Measurements from ENCODE around the gene PDHB. TPM values are rescaled to one million over a fixed set of nuclear protein-coding genes. Genes with fewer than 3 reads are reported as not detected.

Gene PDHB
- polyA plus RNA-seq, 3 donors, result 30.5 to 125 (median 112) TPM

- Histone ChIP-seq H3K27ac (ENCODE audit: low read depth in 1 of 2, low read length in 2 of 2) (no peak overlapping the region), H3K27me3 (ENCODE audit: control insufficient read depth in 2 of 2, insufficient read depth in 2 of 2, low read length in 2 of 2) (no peaks in the 10 kb centered on the region), H2AFZ (ENCODE audit: insufficient read depth, low read depth, low read length, poor library complexity, severe bottlenecking) (peak overlapping the region; percentile 36), H3K79me2 (ENCODE audit: insufficient read depth, low read length) (no peaks in the 10 kb centered on the region), H3K9ac (ENCODE audit: insufficient read depth, low read length, poor library complexity, severe bottlenecking) (no peak overlapping the region), H3K4me3 (replicated peaks in 1 of 3; ENCODE audit: low read depth in 2 of 3, low read length in 3 of 3) (peak overlapping the region in 1 of 3 experiments; percentile 55), H3K36me3 (replicated peaks in 1 of 2; ENCODE audit: control insufficient read depth in 1 of 2, insufficient read depth in 2 of 2, low read length in 2 of 2) (no peaks in the 10 kb centered on the region), H3K4me2 (replicated peaks; ENCODE audit: extremely low read depth, low read length, poor library complexity, severe bottlenecking) (no peak overlapping the region), H3K9me3 (replicated peaks in 1 of 2; ENCODE audit: control insufficient read depth in 1 of 2, insufficient read depth in 1 of 2, low read length in 2 of 2) (no peaks in the 10 kb centered on the region), H3K4me1 (ENCODE audit: control insufficient read depth in 1 of 2, insufficient read depth in 2 of 2, low read length in 2 of 2) (peaks cover 14% of the 10 kb centered on the region in 2 donors), H4K20me1 (ENCODE audit: insufficient read depth, low read length) (no peaks in the 10 kb centered on the region)
- intact Hi-C loops (cut with micrococcal nuclease), result loop anchor here (2.0 to 5.0 kb wide), 2 partner anchors 69 to 70 kb away; no protein-coding TSS in a partner anchor
- Mint-ChIP-seq H3K36me3 (no peaks in the 10 kb centered on the region), H3K27me3 (ENCODE audit: low read depth in 3 of 3) (peaks cover 0 to 5% (median 2%) of the 10 kb centered on the region in 3 donors), H3K9me3 (peaks cover 0 to 2% (median 0%) of the 10 kb centered on the region in 7 donors), H3K4me1 (peaks cover 16% of the 10 kb centered on the region), H3K27ac (peak overlapping the region in 4 of 7 donors; percentile 3 to 85 (median 40)), H3K4me3 (no peak overlapping the region)
- no peak for DNase-seq
- TF ChIP-seq CTCF (IDR thresholded peaks at IDR 0.05), result no peak
- WGBS (ENCODE audit: insufficient coverage), result 91% methylated on average over 4 of the region's 4 CpGs
Measured at GRCh38 chr3:58462829-58463180, 29.2 kb upstream of the PDHB start.

DNA sequence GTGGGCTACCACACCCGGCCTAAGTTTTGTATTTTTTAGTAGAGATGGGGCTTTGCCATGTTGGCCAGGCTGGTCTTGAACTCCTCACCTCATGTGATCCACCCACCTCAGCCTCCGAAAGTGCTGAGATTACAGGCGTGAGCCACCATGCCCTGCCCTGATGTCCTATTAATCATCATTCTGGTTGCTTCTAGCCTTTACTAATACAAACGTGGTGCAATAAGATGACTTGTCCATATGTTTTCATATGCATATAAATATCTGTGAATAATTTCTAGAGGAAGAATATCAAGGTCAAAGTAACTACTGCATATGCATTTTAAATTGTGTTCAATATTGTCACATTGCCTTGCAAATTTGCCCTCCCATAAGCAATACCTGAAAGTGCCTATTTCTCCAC is 25.5 kb upstream of the PDHB start:
- Histone ChIP-seq H3K79me2 (ENCODE audit: insufficient read depth, low read length) (no peaks in the 10 kb centered on the region), H3K9ac (ENCODE audit: insufficient read depth, low read length, poor library complexity, severe bottlenecking) (no peak overlapping the region), H3K9me3 (replicated peaks in 1 of 2; ENCODE audit: control insufficient read depth in 1 of 2, insufficient read depth in 1 of 2, low read length in 2 of 2) (peaks cover 18 to 20% of the 10 kb centered on the region in 2 donors), H3K4me3 (replicated peaks in 1 of 3; ENCODE audit: low read depth in 2 of 3, low read length in 3 of 3) (no peak overlapping the region), H3K36me3 (replicated peaks in 1 of 2; ENCODE audit: control insufficient read depth in 1 of 2, insufficient read depth in 2 of 2, low read length in 2 of 2) (no peaks in the 10 kb centered on the region), H2AFZ (ENCODE audit: insufficient read depth, low read depth, low read length, poor library complexity, severe bottlenecking) (no peak overlapping the region), H3K4me2 (replicated peaks; ENCODE audit: extremely low read depth, low read length, poor library complexity, severe bottlenecking) (no peak overlapping the region), H4K20me1 (ENCODE audit: insufficient read depth, low read length) (no peaks in the 10 kb centered on the region), H3K4me1 (ENCODE audit: control insufficient read depth in 1 of 2, insufficient read depth in 2 of 2, low read length in 2 of 2) (peaks cover 14% of the 10 kb centered on the region in 2 donors), H3K27ac (ENCODE audit: low read depth in 1 of 2, low read length in 2 of 2) (no peak overlapping the region), H3K27me3 (ENCODE audit: control insufficient read depth in 2 of 2, insufficient read depth in 2 of 2, low read length in 2 of 2) (no peaks in the 10 kb centered on the region)
- WGBS (ENCODE audit: insufficient coverage), result no CpG with 5 or more reads among the region's 4 CpGs
- no peak for DNase-seq
- peaks cover 7 to 29% (median 27%) of the 10 kb centered on the region in 7 donors for H3K9me3 Mint-ChIP-seq
- peaks cover 1 to 5% (median 5%) of the 10 kb centered on the region in 3 donors for H3K27me3 Mint-ChIP-seq (ENCODE audit: low read depth in 3 of 3)
- H3K36me3 Mint-ChIP-seq, result peaks cover 2 to 3% of the 10 kb centered on the region in 2 donors
- intact Hi-C loops (cut with micrococcal nuclease), result loop anchor here in 1 of 2 donors (5.0 kb wide), 1 partner anchor 33 kb away; the partner anchor contains the start of gene KCTD6
- H3K4me1 Mint-ChIP-seq, result peaks cover 14% of the 10 kb centered on the region
- H3K27ac Mint-ChIP-seq, result no peak overlapping the region
- H3K4me3 Mint-ChIP-seq, result no peak overlapping the region
- TF ChIP-seq CTCF (IDR thresholded peaks at IDR 0.05), result no peak
